GM18517 (cell line): ENCODE results near the gene MTG1.
"Not testable (repeated sequence)": the region's sequence is repeated elsewhere in the genome, so short reads cannot be mapped to it uniquely, and the experiment has no call there.

ENCODE experiments used
- ATAC-seq: cut with Tn5 transposase; IDR thresholded peaks from one replicate; pipeline ENCODE4 v1.9.1; 2021; ENCODE audit warnings: mild to moderate bottlenecking, moderate library complexity; ENCODE audit not compliant: unreplicated experiment

Gene MTG1

DNA sequence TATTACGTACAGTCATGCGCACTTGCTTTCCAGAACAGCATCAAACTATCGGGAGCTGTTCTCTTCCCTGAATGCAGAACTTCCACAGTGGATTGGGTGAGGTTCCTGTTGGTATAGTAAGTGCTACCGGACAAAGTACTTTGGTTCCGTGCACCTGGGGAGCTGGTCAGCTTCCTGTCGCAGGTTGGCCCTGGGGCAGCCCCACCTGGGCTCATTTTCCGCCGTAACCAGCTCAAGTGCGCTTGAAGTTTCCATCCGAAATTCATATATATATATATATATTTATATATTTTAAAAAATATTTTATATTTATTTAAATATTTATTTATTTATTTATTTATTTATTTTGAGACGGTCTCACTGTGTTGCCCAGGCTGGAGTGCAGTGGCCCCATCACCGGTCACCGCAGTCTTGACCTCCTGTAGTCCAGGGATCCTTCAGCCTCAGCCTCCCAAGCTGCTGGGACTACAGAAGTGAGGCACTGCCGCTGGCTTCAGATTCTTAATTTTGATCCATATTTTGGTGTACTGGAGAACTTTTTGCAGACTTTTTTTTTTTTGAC is 66.3 kb downstream of the MTG1 start:
- ATAC-seq: no peak

DNA sequence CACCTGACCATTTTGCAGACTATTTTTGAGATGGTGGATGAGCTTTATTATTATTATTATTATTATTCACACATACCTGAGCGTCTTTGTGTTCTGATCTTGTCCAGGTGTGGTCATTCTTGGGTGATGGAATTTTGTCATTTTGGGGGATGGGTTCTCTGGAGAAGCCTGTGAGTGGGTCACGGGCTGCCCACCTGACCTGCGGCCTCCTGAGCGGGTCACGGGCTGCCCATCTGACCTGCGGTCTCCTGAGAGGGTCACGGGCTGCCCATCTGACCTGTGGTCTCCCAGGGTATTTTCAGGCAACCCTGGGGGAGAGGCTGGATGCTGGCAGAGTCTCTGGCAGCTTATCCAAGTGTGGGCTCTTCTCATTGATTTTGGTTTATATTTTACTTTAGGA is 67.1 kb downstream of the MTG1 start:
- ATAC-seq: no peak

GRCh38 chr10:133461841-133462240 is 67.9 kb downstream of the MTG1 start:
- ATAC-seq: no peak

DNA sequence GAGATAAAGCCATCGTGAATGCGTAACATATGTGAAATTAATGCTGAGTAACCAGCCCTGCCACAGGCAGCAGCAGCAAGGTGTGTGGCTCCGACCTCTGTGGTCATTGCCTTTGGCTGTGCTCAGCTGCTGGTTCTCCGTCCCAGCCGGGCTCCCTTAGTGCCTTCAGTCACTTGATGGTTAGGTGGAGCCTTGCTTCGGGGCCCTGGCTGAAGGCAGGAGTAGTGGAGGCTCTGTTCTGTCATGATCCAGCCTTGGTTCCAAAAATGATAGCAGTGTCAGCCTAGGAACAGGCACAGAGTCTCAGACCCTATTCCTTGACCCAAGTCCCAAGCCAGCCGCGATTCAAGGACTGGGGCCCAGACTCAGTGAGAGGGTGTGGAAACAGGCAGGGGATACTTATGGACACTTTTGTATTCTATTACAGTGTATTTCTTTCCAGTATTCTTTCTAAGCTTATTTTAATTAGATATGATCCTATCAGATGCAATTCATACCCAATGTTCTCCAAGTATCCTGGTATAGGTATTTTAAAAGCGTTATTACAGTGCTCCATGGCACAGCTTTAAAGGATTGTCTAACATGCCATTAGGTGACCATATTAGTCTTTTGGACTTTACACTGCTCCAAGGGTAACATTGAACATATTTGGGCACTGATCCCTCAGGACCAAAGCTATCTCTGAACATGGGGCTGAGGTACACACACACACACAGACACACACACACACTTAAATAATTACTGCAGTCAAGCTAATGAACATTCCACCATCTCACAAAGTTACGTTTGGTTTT is 68.8 kb downstream of the MTG1 start:
- ATAC-seq: no peak

DNA sequence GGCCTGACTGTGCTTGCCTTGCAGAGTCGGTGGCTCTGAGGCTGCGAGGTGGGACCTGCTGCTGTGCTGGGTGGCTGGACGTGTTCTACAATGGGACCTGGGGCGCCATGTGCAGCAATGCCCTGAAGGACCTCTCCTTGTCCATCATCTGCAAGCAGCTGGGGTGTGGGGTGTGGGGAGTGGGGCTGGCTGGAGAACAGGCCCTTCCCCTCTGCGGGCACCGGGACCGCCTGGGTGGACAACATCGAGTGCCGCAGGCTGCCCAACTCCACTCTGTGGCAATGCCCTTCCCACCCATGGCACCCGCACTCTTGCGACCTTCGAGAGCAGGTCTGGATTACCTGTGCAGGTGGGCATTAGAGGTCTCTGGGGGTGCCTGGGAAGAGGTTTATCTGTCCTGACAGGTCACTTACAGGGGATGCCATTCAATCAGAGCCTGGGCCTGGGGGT is 70.7 kb downstream of the MTG1 start:
- ATAC-seq: no peak

GRCh38 chr10:133465191-133465949 is 71.4 kb downstream of the MTG1 start:
- no peak for ATAC-seq

GRCh38 chr10:133465950-133466474 is 72.1 kb downstream of the MTG1 start:
- ATAC-seq: no peak

- no peak for ATAC-seq
Observed at GRCh38 chr10:133466683-133467275, 72.8 kb downstream of the MTG1 start.

DNA sequence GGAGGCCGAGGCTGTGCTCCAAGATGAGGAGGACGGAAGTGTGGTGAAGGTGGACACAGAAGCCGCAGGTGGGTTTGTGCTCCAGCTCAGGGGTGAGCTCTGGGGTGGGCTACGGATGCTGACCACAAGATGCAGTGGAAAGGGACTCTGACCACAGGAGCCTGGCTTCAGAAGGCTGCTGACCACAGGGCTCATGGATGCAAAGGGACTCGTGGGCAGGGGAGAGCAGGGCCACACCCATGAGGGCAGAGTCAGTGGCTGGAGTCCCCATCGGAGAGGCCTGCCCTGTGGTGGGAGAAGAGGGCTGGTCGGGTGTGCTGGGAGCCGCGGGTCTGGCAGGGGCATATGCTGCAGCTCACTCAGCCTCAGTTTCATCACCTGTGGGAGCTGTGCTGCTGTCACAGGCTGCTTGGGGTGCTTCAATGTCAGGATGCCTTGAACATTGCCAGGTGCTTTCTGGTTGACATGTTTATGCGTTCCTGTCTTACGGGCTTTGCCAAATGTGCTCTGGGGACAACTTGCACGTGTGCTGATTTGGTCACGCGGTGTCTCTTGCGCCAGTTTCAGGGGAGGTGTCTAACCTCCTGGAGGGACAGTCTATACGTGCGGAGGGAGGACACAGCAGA is 73.4 kb downstream of the MTG1 start:
- no peak for ATAC-seq

DNA sequence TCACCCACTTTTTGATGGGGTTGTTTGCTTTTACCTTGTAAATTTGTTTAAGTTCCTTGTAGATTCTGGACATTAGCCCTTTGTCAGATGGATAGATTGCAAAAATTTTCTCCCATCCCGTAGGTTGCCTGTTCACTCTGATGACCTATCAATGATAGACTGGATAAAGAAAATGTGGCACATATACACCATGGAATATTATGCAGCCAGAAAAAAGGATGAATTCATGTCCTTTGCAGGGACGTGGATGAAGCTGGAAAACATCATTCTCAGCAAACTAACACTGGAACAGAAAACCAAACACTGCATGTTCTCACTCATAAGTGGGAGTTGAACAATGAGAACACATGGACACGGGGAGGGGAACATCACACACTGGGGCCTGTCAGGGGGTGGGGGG is 75.2 kb downstream of the MTG1 start:
- ATAC-seq: not testable (repeated sequence)

DNA sequence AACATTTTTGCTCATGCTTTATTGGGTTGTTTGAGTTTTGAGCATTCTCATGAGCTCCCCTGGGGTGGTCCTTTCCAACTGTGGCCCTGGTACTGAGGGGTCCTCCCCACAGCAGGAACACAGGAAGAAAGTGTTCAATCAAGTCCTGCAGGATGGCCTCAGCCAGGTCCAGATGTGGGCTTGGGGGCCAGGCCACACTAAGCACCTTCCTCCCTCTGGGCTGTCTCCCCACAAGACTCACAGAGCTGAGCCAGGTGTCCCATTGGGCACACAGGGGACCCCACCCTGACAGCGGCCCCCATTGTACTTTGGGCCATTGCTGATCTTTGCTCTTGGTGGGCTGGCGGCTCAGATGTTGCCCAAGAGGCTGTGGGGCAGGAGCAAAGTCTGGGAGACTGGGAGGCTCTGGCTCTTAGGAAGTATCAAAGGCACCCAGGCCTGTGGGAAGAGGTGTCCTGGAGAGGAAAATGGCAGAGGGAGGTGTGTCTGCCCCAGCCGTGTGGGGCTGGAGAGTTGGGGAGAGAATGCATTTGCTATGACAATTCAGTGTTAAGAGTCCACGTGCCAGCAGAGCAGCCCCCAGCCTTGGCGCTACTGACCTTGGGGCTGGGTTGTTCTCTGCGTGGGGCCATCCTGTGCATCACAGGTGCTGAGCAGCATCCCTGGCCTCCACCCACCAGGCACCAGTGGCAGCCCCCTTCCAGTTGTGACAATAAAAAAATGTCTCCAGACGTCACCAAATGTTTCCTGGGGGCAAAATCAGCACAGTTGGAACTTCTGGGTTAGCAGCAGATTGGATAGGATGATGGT is 77.5 kb downstream of the MTG1 start:
- no peak for ATAC-seq
